Mesenchymal stem cell (in vitro differentiated cells and primary cell): ENCODE measurements around the gene STK25.

Experiments
- DNase-seq: peaks from one replicate; pipeline ENCODE4 v3.0.0-alpha.2; 2013
- H2AFZ ChIP-seq: one replicate; pipeline ENCODE4 v1.6.1; 2013; ENCODE audit warnings: low read depth, mild to moderate bottlenecking, control low read depth, inconsistent platforms, low read length, moderate library complexity
- H2AK5ac ChIP-seq: 2 replicates; pipeline ENCODE4 v1.6.1; 2013; ENCODE audit warnings: low read length, moderate library complexity, mild to moderate bottlenecking, inconsistent platforms; ENCODE audit not compliant: severe bottlenecking
- H2BK120ac ChIP-seq: one replicate; pipeline ENCODE4 v1.6.1; 2013; ENCODE audit warnings: low read depth, mild to moderate bottlenecking, inconsistent platforms, low read length, moderate library complexity
- H2BK12ac ChIP-seq, 2 experiments: one replicate each; pipeline ENCODE4 v1.6.1; 2013; ENCODE audit warnings: inconsistent platforms in 2 of 2, low read length in 2 of 2, mild to moderate bottlenecking in 2 of 2, moderate library complexity in 2 of 2, control low read depth in 1 of 2
- H2BK15ac ChIP-seq: one replicate; pipeline ENCODE4 v1.6.1; 2013; ENCODE audit warnings: mild to moderate bottlenecking, low read depth, inconsistent platforms; ENCODE audit not compliant: poor library complexity, severe bottlenecking
- H2BK5ac ChIP-seq: 2 replicates; pipeline ENCODE4 v1.6.1; 2013; ENCODE audit warnings: low read depth, mild to moderate bottlenecking, low read length, control low read depth, inconsistent platforms; ENCODE audit not compliant: poor library complexity, severe bottlenecking
- H3K14ac ChIP-seq, 2 experiments: one replicate each; pipeline ENCODE4 v1.6.1; 2013; ENCODE audit warnings: inconsistent platforms in 2 of 2, low read length in 2 of 2, control low read depth in 1 of 2, mild to moderate bottlenecking in 1 of 2, moderate library complexity in 1 of 2
- H3K18ac ChIP-seq, 2 experiments: one replicate each; pipeline ENCODE4 v1.6.1; 2013; ENCODE audit warnings: inconsistent platforms in 2 of 2, low read length in 2 of 2, control low read depth in 1 of 2, low read depth in 1 of 2, mild to moderate bottlenecking in 1 of 2
- H3K23ac ChIP-seq, 2 experiments: one replicate each; pipeline ENCODE4 v1.6.1; 2013; ENCODE audit warnings: inconsistent platforms in 2 of 2, low read length in 2 of 2, mild to moderate bottlenecking in 2 of 2, moderate library complexity in 2 of 2, control low read depth in 1 of 2
- H3K27ac ChIP-seq: 2 replicates; pipeline ENCODE4 v1.5.1; 2013; ENCODE audit warnings: mild to moderate bottlenecking, moderate library complexity, low read length, control low read depth, inconsistent platforms; ENCODE audit not compliant: poor library complexity, severe bottlenecking
- H3K27me3 ChIP-seq, 2 experiments: 2 replicates each; pipeline versions ENCODE4 v1.6.1 to v1.7.0; 2013; ENCODE audit warnings: low read length in 2 of 2, mild to moderate bottlenecking in 2 of 2, moderate library complexity in 2 of 2, control low read depth in 1 of 2, inconsistent platforms in 1 of 2; ENCODE audit not compliant: control insufficient read depth in 1 of 2, insufficient read depth in 1 of 2
- H3K36me3 ChIP-seq, 2 experiments: 2 replicates each; pipeline versions ENCODE4 v1.6.1 to v1.7.0; 2013; ENCODE audit warnings: low read length in 2 of 2, control low read depth in 1 of 2, inconsistent platforms in 1 of 2, low read depth in 1 of 2, mild to moderate bottlenecking in 1 of 2; ENCODE audit not compliant: insufficient read depth in 2 of 2, control insufficient read depth in 1 of 2
- H3K4ac ChIP-seq, 2 experiments: one replicate each; pipeline ENCODE4 v1.6.1; 2013; ENCODE audit warnings: inconsistent platforms in 2 of 2, low read length in 2 of 2, mild to moderate bottlenecking in 2 of 2, moderate library complexity in 2 of 2, control low read depth in 1 of 2, low read depth in 1 of 2
- H3K4me1 ChIP-seq: 2 replicates; pipeline ENCODE4 v1.6.1; 2013; ENCODE audit warnings: low read depth, low read length, control low read depth; ENCODE audit not compliant: control insufficient read depth, insufficient read depth
- H3K4me2 ChIP-seq: 2 replicates; pipeline ENCODE4 v1.6.1; 2013; ENCODE audit warnings: low read length, mild to moderate bottlenecking, inconsistent platforms; ENCODE audit not compliant: poor library complexity, severe bottlenecking
- H3K4me3 ChIP-seq, 2 experiments: 2 replicates each; pipeline versions ENCODE4 v1.5.1 to v1.7.0; 2013; ENCODE audit warnings: low read length in 2 of 2, mild to moderate bottlenecking in 2 of 2, control low read depth in 1 of 2, low read depth in 1 of 2; ENCODE audit not compliant: insufficient read depth in 1 of 2
- H3K79me1 ChIP-seq: replicated peaks from 2 replicates; pipeline ENCODE4 v1.6.1; 2013; ENCODE audit warnings: mild to moderate bottlenecking, control low read depth, low read length, inconsistent platforms; ENCODE audit not compliant: poor library complexity, severe bottlenecking
- H3K9ac ChIP-seq: 2 replicates; pipeline ENCODE4 v1.7.0; 2013; ENCODE audit warnings: mild to moderate bottlenecking, low read length, moderate library complexity
- H3K9me3 ChIP-seq: 2 replicates; pipeline ENCODE4 v1.7.0; 2013; ENCODE audit warnings: mild to moderate bottlenecking, low read length; ENCODE audit not compliant: control insufficient read depth
- H4K8ac ChIP-seq: one replicate; pipeline ENCODE4 v1.6.1; 2013; ENCODE audit warnings: inconsistent platforms, mild to moderate bottlenecking, low read length, moderate library complexity
- H4K91ac ChIP-seq: one replicate; pipeline ENCODE4 v1.6.1; 2013; ENCODE audit warnings: mild to moderate bottlenecking, low read length, inconsistent platforms
- WGBS: methylation state at CpG from one replicate; pipeline ENCODE4 v1.1.7; 2013; ENCODE audit warnings: mixed read lengths; 5-methylcytosine and 5-hydroxymethylcytosine counted together

The STK25 gene

GRCh38 chr2:241490825-241491506, 17.4 kb downstream of the STK25 start:
- Histone ChIP-seq H2BK5ac (no peak overlapping the region), H3K4me2 (no peak overlapping the region), H2BK120ac (no peak overlapping the region), H4K8ac (no peak overlapping the region), H3K14ac (peak overlapping the region in 1 of 2 experiments; percentile 5), H3K36me3 (peaks cover 65 to 74% of the 10 kb centered on the region in 2 experiments), H2BK12ac (no peak overlapping the region), H2AK5ac (no peak overlapping the region), H2AFZ (no peak overlapping the region), H3K4me1 (peaks cover 2% of the 10 kb centered on the region), H3K9ac (no peak overlapping the region), H2BK15ac (no peak overlapping the region), H3K27ac (no peak overlapping the region), H3K4ac (no peak overlapping the region), H3K27me3 (no peaks in the 10 kb centered on the region), H3K4me3 (no peak overlapping the region), H3K9me3 (no peaks in the 10 kb centered on the region), H4K91ac (peak overlapping the region; percentile 44), H3K18ac (no peak overlapping the region), H3K23ac (no peak overlapping the region), H3K79me1 (no peaks in the 10 kb centered on the region)
- 86% methylated on average over 16 of the region's 16 CpGs for WGBS
- DNase-seq, result no peak

DNA sequence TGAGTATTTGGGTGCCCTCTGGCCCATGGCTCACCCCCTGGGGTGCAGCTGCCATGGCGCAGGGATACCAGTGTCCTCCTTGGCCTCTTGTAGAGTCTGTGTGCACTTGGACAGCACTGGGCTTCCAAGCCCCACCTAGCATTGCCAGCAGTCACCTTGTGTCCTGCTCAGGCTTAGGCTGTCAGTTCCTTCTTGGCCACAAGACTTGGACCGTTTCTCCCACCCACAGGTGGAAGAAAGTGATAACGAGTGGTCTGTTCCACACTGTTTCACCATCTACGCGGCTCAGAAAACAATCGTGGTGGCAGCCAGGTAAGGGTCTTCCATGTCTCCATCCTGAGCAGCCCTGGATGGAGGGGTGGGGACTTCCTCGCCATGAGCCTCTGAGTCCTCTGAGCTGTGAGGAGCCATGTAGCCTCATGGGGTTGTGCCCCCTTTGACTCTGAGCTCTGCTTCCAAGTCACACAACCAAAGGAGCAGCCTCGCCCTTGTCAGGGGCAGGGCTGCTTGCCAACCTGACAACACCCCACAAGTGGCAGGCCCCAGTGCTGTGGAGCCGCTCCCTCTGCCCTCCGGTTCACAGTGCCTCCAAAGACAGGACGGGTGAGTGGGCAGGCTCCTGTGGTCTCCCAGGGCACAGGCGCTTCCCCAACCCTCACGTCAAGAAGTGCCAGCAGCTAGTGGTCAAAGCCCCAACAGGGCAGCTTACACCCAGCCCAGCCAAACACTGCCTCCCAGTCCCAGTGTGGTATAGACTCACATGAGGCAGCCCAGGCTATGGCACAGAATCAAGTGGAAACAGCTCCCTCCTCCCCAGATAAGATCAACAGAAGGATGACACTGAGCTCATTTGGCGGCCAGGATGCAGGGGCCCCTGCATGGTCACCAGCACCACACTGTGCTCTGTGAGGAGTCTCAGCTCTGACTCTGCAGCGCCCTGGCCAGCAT, 18.4 kb downstream of the STK25 start:
- no peak overlapping the region for H2BK5ac ChIP-seq
- peaks cover 55 to 66% of the 10 kb centered on the region in 2 experiments for H3K36me3 ChIP-seq
- no peak overlapping the region for H2BK12ac ChIP-seq
- no peak overlapping the region for H3K14ac ChIP-seq
- no peak overlapping the region for H3K27ac ChIP-seq
- H2BK120ac ChIP-seq, result no peak overlapping the region
- peaks cover 2% of the 10 kb centered on the region for H3K4me1 ChIP-seq
- H3K4me2 ChIP-seq, result no peak overlapping the region
- H3K79me1 ChIP-seq, result no peaks in the 10 kb centered on the region
- H4K91ac ChIP-seq, result no peak overlapping the region
- H2BK15ac ChIP-seq, result no peak overlapping the region
- no peak overlapping the region for H4K8ac ChIP-seq
- no peak overlapping the region for H3K9ac ChIP-seq
- H3K18ac ChIP-seq, result no peak overlapping the region
- H3K9me3 ChIP-seq, result no peaks in the 10 kb centered on the region
- no peak overlapping the region for H3K4ac ChIP-seq
- H3K27me3 ChIP-seq, result no peaks in the 10 kb centered on the region
- H3K4me3 ChIP-seq, result no peak overlapping the region
- no peak overlapping the region for H2AFZ ChIP-seq
- H2AK5ac ChIP-seq, result no peak overlapping the region
- peak; percentile 24 for DNase-seq
- WGBS, result 94% methylated on average over 15 of the region's 15 CpGs
- H3K23ac ChIP-seq, result no peak overlapping the region

- Histone ChIP-seq H3K4ac (no peak overlapping the region), H3K36me3 (peaks cover 54 to 66% of the 10 kb centered on the region in 2 experiments), H3K27me3 (no peaks in the 10 kb centered on the region), H3K4me1 (peaks cover 2% of the 10 kb centered on the region), H3K9me3 (no peaks in the 10 kb centered on the region), H3K27ac (no peak overlapping the region), H4K8ac (no peak overlapping the region), H3K4me3 (no peak overlapping the region), H3K9ac (no peak overlapping the region), H3K23ac (peak overlapping the region in 1 of 2 experiments; percentile 64), H2AK5ac (no peak overlapping the region), H3K14ac (no peak overlapping the region), H3K4me2 (no peak overlapping the region), H2BK120ac (no peak overlapping the region), H4K91ac (no peak overlapping the region), H2BK15ac (no peak overlapping the region), H3K79me1 (no peaks in the 10 kb centered on the region), H2AFZ (no peak overlapping the region), H2BK5ac (no peak overlapping the region), H2BK12ac (no peak overlapping the region), H3K18ac (no peak overlapping the region)
- DNase-seq, result no peak
- WGBS, result no CpG with 5 or more reads among the region's 3 CpGs
These were observed 19.3 kb downstream of the STK25 start for GRCh38 chr2:241489088-241489487.
